HepG2 (cell line): ENCODE data around the gene TSPYL4. TPM values are rescaled to one million over a fixed set of nuclear protein-coding genes. Genes with fewer than 3 reads are reported as not detected.
A peak's percentile ranks its signal among the peaks of the same experiment; 100 is the strongest.

Experiments used
- ERF ChIP-seq: IDR thresholded peaks from 2 replicates; pipeline ENCODE4 v1.6.1; 2018; ENCODE audit warnings: missing biosample characterization, missing genetic modification reagents
- PAWR ChIP-seq: sonication (generic); formaldehyde crosslinking; IDR thresholded peaks from 2 replicates; pipeline ENCODE4 v1.4.0; 2020; ENCODE audit warnings: missing genetic modification reagents, mild to moderate bottlenecking, borderline replicate concordance
- SCMH1 ChIP-seq: sonication (generic); formaldehyde crosslinking; IDR thresholded peaks from 2 replicates; pipeline ENCODE4 v1.9.0; 2021; ENCODE audit warnings: missing genetic modification reagents, mild to moderate bottlenecking, borderline replicate concordance
- TCF7 ChIP-seq: sonication (generic); IDR thresholded peaks from 2 replicates; pipeline ENCODE4 v1.6.1; 2016; ENCODE audit warnings: antibody characterized with exemption, low read depth
- TFAP4 ChIP-seq: sonication (generic); IDR thresholded peaks from 2 replicates; pipeline ENCODE4 v1.6.1; 2016; ENCODE audit warnings: low read depth, borderline replicate concordance
- ZFP1 ChIP-seq: IDR thresholded peaks from 2 replicates; pipeline ENCODE4 v1.6.1; 2016
- ZFP37 ChIP-seq: sonication (generic); formaldehyde crosslinking; IDR thresholded peaks from 2 replicates; pipeline ENCODE4 v1.4.0; 2020; ENCODE audit warnings: missing genetic modification reagents, borderline replicate concordance
- ZMYM2 ChIP-seq: sonication (generic); formaldehyde crosslinking; IDR thresholded peaks from 2 replicates; pipeline ENCODE4 v1.8.0; 2022; ENCODE audit warnings: mild to moderate bottlenecking, missing genetic modification reagents
- ZNF318 ChIP-seq: sonication (generic); formaldehyde crosslinking; IDR thresholded peaks from 2 replicates; pipeline ENCODE4 v1.4.0; 2020; ENCODE audit warnings: mild to moderate bottlenecking, missing genetic modification reagents
- ZNF512 ChIP-seq: sonication (generic); formaldehyde crosslinking; IDR thresholded peaks from 2 replicates; pipeline ENCODE4 v1.4.0; 2020; ENCODE audit warnings: mild to moderate bottlenecking, missing genetic modification reagents
- ZNF543 ChIP-seq: sonication (generic); formaldehyde crosslinking; IDR thresholded peaks from 2 replicates; pipeline ENCODE4 v1.4.0; 2020; ENCODE audit warnings: mild to moderate bottlenecking, missing genetic modification reagents
- ZNF552 ChIP-seq: sonication (generic); formaldehyde crosslinking; IDR thresholded peaks from 2 replicates; pipeline ENCODE4 v1.9.0; 2022; ENCODE audit warnings: missing genetic modification reagents, mild to moderate bottlenecking, borderline replicate concordance
- ZNF615 ChIP-seq: sonication (generic); formaldehyde crosslinking; IDR thresholded peaks from 2 replicates; pipeline ENCODE4 v1.5.0; 2020; ENCODE audit warnings: mild to moderate bottlenecking, missing genetic modification reagents, borderline replicate concordance
- ZXDC ChIP-seq: sonication (generic); formaldehyde crosslinking; IDR thresholded peaks from 2 replicates; pipeline ENCODE4 v1.5.0; 2020; ENCODE audit warnings: mild to moderate bottlenecking, missing genetic modification reagents
- polyA plus RNA-seq, 8 experiments: library from polyadenylated mRNA; depleted of rRNA in 3 of 8; stranded (reverse) in 7 of 8; unstranded in 1 of 8; fragments of >200 nt; fragmentation: Illumina TruSeq in 4 of 8; extraction: Trizol in 4 of 8; gene quantifications; 2 replicates each; pipeline versions ENCODE4 v1.2.1 to v1.2.3, GENCODE V29; 2011 to 2016; ENCODE audit warnings: low read depth in 4 of 8, missing spikeins in 1 of 8, mixed read lengths in 1 of 8; ENCODE audit not compliant: insufficient read depth in 1 of 8
- total RNA-seq, 5 experiments: library from RNA; depleted of rRNA; stranded (reverse); fragments of >200 nt; fragmentation: Illumina TruSeq; extraction: Trizol; gene quantifications; 2 replicates each; pipeline ENCODE4 v1.2.3, GENCODE V29; 2016; ENCODE audit warnings: low read depth in 1 of 5

TSPYL4 gene
- total and polyA plus RNA-seq, 2 of the 13 experiments (the other 11 are each of a cell fraction or from before 2014, with no cell fraction given), result 18.0 to 19.7 TPM

- peak; percentile 46; the same call in 1 of the 2 replicates for TF ChIP-seq ZNF318 (CRISPR knock-in tag)
- peak; percentile 93 for TF ChIP-seq ZNF543 (CRISPR knock-in tag)
- TF ChIP-seq ZFP37, result 0 out of 2 replicates have a peak, but pooled peaks have one; percentile 91
- peak; percentile 56; the same call in 1 of the 2 replicates for TF ChIP-seq ZFP1 (CRISPR knock-in tag)
- no peak for TF ChIP-seq SCMH1 (CRISPR knock-in tag)
- no peak for TF ChIP-seq TCF7
- TF ChIP-seq ZMYM2 (CRISPR knock-in tag), result no peak
- TF ChIP-seq ZNF512 (CRISPR knock-in tag), result peak; percentile 83
- TF ChIP-seq ZXDC (CRISPR knock-in tag), result peak; percentile 24; the same call in 1 of the 2 replicates
- TF ChIP-seq ZNF615 (CRISPR knock-in tag), result peak; percentile 89; the same call in 1 of the 2 replicates
- no peak for TF ChIP-seq PAWR (CRISPR knock-in tag)
- peak; percentile 69; the same call in 1 of the 2 replicates for TF ChIP-seq ERF
- no peak for TF ChIP-seq TFAP4
- peak; percentile 86 for TF ChIP-seq ZNF552 (CRISPR knock-in tag)
Measured at GRCh38 chr6:116279232-116280160, 25.6 kb upstream of the TSPYL4 start, which contains the start of gene TSPYL1 (continued).
